GM12864 (cell line): Measurements from ENCODE around the gene CCDC60.

ENCODE experiments used
- DNase-seq: peaks from one replicate; pipeline ENCODE4 v3.0.0-alpha.2; 2011; ENCODE audit warnings: low read depth
- H3K4me3 ChIP-seq: 2 replicates; pipeline ENCODE4 v1.5.1; 2011; ENCODE audit warnings: mild to moderate bottlenecking, low read depth, low read length, control low read depth
- CTCF ChIP-seq: IDR thresholded peaks from 2 replicates; pipeline ENCODE4 v1.5.1; 2011; ENCODE audit warnings: low read depth, mild to moderate bottlenecking, moderate library complexity, low read length, control low read depth, inconsistent platforms; ENCODE audit errors: missing control alignments

Gene CCDC60

GRCh38 chr12:119381471-119382235, 47.1 kb downstream of the CCDC60 start:
- TF ChIP-seq CTCF = no peak
- H3K4me3 ChIP-seq = no peak overlapping the region
- no peak for DNase-seq

GRCh38 chr12:119383206-119383605, 48.7 kb downstream of the CCDC60 start:
- TF ChIP-seq CTCF = no peak
- H3K4me3 ChIP-seq = no peak overlapping the region
- no peak for DNase-seq

- no peak for DNase-seq
- no peak overlapping the region for H3K4me3 ChIP-seq
- no peak for TF ChIP-seq CTCF
Measured at GRCh38 chr12:119384340-119384739, 49.8 kb downstream of the CCDC60 start.

GRCh38 chr12:119385659-119386058, 51.1 kb downstream of the CCDC60 start:
- no peak for TF ChIP-seq CTCF
- H3K4me3 ChIP-seq = no peak overlapping the region
- DNase-seq = no peak

- DNase-seq = no peak
- no peak overlapping the region for H3K4me3 ChIP-seq
- no peak for TF ChIP-seq CTCF
Measured at GRCh38 chr12:119389687-119390086, 55.2 kb downstream of the CCDC60 start.

GRCh38 chr12:119391673-119392072, 57.1 kb downstream of the CCDC60 start:
- H3K4me3 ChIP-seq = no peak overlapping the region
- TF ChIP-seq CTCF = no peak
- no peak for DNase-seq

- H3K4me3 ChIP-seq = no peak overlapping the region
- DNase-seq = no peak
- TF ChIP-seq CTCF = no peak
Measured at GRCh38 chr12:119393677-119394076, 59.1 kb downstream of the CCDC60 start.
